Measurements from ENCODE around the gene C10orf95. TPM values are rescaled to one million over a fixed set of nuclear protein-coding genes. Genes with fewer than 3 reads are reported as not detected.

The C10orf95 gene
- total RNA-seq, 2 donors from 2014 or later, result 0.85 to 3.7 TPM

DNA sequence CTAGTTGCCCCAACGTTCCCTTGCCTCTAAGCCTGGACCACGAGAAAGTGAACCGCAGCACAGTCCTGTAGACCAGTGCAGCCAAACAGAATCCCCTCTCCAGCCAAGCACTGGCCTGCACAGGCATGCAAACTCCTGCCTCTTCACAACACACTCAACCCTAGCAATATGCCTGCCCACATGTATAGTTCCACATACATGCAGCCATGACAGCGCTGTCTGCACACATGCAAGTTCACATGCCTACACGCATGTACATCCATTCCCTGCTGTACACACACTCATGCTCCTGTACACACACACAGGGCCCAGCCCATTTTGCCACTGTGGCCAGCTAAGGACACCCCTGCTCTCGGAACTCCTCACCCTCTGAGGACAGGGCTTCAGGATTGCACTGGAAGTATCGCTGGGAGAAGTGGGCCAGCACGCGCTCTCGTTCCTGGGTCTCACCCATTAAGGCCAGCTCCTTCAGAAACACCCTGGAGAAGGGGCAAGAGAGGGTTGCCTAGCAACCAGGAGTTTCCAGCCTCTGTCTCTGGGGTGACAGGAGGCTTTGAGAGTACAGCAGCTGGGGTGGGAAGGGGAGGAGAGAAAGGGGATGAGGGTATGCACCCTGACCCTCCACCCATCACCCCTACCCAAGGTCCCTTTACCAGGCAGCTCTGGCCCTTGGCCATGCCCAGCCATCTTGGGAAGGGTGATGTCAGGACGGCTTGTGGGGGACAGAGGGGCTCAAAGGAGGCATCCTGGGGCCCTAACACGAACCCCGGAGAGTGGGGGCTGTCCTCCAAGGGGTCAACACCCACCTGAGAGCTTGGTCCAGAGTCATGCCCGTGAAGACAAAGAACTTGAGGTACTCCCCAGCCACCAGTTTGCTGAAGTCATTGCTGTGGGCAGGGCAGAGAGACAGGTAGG lies 39.7 kb downstream of the C10orf95 start:
- intact Hi-C loops (cut with DNase I), result no loop called here
- H3K9me3 ChIP-seq, result no peaks in the 10 kb centered on the region
- H3K4me3 ChIP-seq, result no peak overlapping the region
- DNase-seq (ENCODE audit: low spot score), result no peak
- H3K27ac ChIP-seq, result no peak overlapping the region
- TF ChIP-seq POLR2A (IDR thresholded peaks at IDR 0.05) (no peak), POLR2AphosphoS5 (IDR thresholded peaks at IDR 0.05) (no peak)
- TF ChIP-seq, protein P1, sequence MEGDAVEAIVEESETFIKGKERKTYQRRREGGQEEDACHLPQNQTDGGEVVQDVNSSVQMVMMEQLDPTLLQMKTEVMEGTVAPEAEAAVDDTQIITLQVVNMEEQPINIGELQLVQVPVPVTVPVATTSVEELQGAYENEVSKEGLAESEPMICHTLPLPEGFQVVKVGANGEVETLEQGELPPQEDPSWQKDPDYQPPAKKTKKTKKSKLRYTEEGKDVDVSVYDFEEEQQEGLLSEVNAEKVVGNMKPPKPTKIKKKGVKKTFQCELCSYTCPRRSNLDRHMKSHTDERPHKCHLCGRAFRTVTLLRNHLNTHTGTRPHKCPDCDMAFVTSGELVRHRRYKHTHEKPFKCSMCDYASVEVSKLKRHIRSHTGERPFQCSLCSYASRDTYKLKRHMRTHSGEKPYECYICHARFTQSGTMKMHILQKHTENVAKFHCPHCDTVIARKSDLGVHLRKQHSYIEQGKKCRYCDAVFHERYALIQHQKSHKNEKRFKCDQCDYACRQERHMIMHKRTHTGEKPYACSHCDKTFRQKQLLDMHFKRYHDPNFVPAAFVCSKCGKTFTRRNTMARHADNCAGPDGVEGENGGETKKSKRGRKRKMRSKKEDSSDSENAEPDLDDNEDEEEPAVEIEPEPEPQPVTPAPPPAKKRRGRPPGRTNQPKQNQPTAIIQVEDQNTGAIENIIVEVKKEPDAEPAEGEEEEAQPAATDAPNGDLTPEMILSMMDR (IDR thresholded peaks at IDR 0.05), result no peak
- no peaks in the 10 kb centered on the region for H3K36me3 ChIP-seq
- H3K4me1 ChIP-seq (replicated peaks), result no peaks in the 10 kb centered on the region
- H3K27me3 ChIP-seq (replicated peaks; ENCODE audit: insufficient read depth), result peaks cover 9% of the 10 kb centered on the region
- WGBS, result 79% methylated on average over 14 of the region's 14 CpGs

DNA sequence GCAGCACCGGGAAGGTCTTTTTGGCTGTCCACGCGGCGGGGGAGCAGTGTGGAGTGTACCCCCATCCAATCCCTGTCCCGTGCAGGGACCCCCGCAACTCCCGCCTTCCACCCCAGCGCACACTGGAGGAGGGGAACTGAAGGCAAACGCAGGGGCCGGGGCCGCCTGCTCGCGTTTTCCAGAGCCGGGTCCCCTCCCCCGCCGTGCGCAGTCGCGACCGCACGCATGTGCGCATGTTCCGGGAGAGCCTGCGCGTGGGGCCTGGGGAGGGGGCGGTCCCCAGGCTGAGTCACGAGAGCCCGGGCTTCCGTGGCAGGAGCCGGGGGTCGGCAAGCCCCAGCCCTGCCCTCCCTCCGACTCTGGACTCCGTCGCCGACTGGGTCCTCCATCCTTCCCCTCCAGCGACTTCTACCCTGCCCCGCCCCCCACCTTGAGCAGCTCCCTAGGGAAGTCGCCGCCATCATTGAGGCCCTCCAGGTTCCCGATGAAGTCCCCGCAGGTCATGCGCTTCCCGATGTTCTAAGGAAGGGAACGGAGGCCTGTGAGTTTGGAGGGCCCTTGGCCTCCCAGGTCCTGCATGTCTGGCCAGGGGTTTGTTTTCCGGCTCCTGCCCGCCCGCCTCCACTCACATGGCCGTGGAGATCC lies 40.8 kb downstream of the C10orf95 start:
- Histone ChIP-seq H3K27ac (no peak overlapping the region), H3K4me1 (replicated peaks) (no peaks in the 10 kb centered on the region), H3K9me3 (no peaks in the 10 kb centered on the region), H3K36me3 (no peaks in the 10 kb centered on the region), H3K4me3 (peak overlapping the region; percentile 14 to 39), H3K27me3 (replicated peaks; ENCODE audit: insufficient read depth) (peaks cover 9% of the 10 kb centered on the region)
- TF ChIP-seq, protein P1 (IDR thresholded peaks at IDR 0.05), result no peak
- TF ChIP-seq POLR2A (IDR thresholded peaks at IDR 0.05), result no peak
- TF ChIP-seq POLR2AphosphoS5 (IDR thresholded peaks at IDR 0.05), result no peak
- 3% methylated on average over 43 of the region's 48 CpGs for WGBS
- intact Hi-C loops (cut with DNase I), result no loop called here
- no peak for DNase-seq (ENCODE audit: low spot score)

GRCh38 chr10:102409604-102410428 lies 41.5 kb downstream of the C10orf95 start:
- WGBS, result 27% methylated on average over 24 of the region's 24 CpGs
- H3K27ac ChIP-seq, result no peak overlapping the region
- intact Hi-C loops (cut with DNase I), result no loop called here
- DNase-seq (ENCODE audit: low spot score), result no peak
- TF ChIP-seq POLR2AphosphoS5 (IDR thresholded peaks at IDR 0.05) (no peak), POLR2A (IDR thresholded peaks at IDR 0.05) (no peak)
- TF ChIP-seq, protein P1 (IDR thresholded peaks at IDR 0.05), result no peak
- no peaks in the 10 kb centered on the region for H3K4me1 ChIP-seq (replicated peaks)
- H3K4me3 ChIP-seq, result peak overlapping the region; percentile 14 to 39
- H3K36me3 ChIP-seq, result no peaks in the 10 kb centered on the region
- H3K27me3 ChIP-seq (replicated peaks; ENCODE audit: insufficient read depth), result peaks cover 9% of the 10 kb centered on the region
- H3K9me3 ChIP-seq, result no peaks in the 10 kb centered on the region

DNA sequence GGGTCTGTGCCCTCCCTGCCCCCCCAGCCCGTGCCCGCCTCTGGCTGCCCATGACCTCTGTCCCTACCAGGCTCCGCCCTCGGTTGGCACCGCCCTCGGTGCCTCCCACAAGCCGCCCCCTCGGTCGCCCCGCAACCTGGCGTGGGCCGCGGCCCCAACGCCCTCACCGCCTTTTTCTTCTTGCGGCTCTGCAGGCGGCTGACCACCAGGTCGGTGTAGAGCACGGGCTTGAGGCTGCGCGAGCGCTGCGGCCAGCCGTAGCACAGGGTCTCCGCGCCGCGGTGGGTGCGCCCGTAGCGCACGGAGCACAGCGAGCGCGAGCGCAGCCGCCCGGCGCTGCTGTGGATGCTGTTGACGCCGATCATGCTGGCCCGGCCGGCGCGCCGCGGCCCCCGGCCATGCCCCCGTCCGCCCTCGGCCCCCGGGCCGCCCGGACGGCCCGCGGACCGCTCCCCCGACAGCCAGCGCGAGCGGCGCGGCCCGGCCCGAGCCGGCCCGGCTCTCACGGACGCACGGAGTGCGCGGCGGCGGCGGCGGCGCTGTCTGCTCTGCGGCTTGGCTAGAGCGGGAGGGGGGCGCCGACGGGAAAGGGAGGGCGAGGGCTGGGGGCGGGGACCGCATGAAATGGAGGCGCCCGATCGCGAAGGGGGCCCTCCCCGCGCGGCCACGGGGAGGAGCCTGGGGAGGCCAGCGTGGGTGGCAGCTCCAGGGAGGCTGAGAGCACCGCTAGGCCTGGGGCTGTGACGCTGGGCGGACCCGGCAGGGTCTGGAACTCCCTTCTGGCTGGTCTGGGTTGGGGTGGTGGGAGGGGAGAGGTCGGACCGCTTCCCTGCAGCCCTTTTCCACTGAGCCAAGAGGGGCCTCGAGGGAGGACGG lies 42.4 kb downstream of the C10orf95 start:
- DNase-seq (ENCODE audit: low spot score), result no peak
- Histone ChIP-seq H3K9me3 (no peaks in the 10 kb centered on the region), H3K27me3 (replicated peaks; ENCODE audit: insufficient read depth) (peaks cover 6% of the 10 kb centered on the region), H3K36me3 (no peaks in the 10 kb centered on the region), H3K4me1 (replicated peaks) (no peaks in the 10 kb centered on the region), H3K4me3 (peak overlapping the region; percentile 22 to 36), H3K27ac (no peak overlapping the region)
- 3% methylated on average over 33 of the region's 103 CpGs for WGBS
- TF ChIP-seq, protein P1 (IDR thresholded peaks at IDR 0.05), result no peak
- no peak for TF ChIP-seq POLR2AphosphoS5 (IDR thresholded peaks at IDR 0.05)
- TF ChIP-seq POLR2A (IDR thresholded peaks at IDR 0.05), result no peak
- intact Hi-C loops (cut with DNase I), result no loop called here
